GM23338 (cell line): ENCODE measurements around the gene PARP12. TPM values are rescaled to one million over a fixed set of nuclear protein-coding genes. Genes with fewer than 3 reads are reported as not detected.

Experiments
- ATAC-seq: fragments of 200-7000 bp; cut with Tn5 transposase; 3 replicates; pipeline ENCODE4 v1.9.1; 2020
- DNase-seq: peaks from one replicate; pipeline ENCODE4 v3.0.0-alpha.2; 2015; ENCODE audit warnings: low spot score
- H2AFZ ChIP-seq: fragments of 200-600 bp; sonication (generic); 2 replicates; pipeline ENCODE4 v1.8.0; 2016; ENCODE audit warnings: antibody characterized with exemption, mild to moderate bottlenecking, moderate library complexity
- H3F3A ChIP-seq: fragments of 200-600 bp; sonication (generic); replicated peaks from 2 replicates; pipeline ENCODE4 v1.8.0; 2017; ENCODE audit warnings: antibody characterized with exemption, mixed run types, low read depth
- H3K27ac ChIP-seq: fragments of 200-600 bp; sonication (generic); 2 replicates; pipeline ENCODE4 v1.6.1; 2016; ENCODE audit warnings: low read depth
- H3K27me3 ChIP-seq: fragments of 200-600 bp; sonication (generic); 2 replicates; pipeline ENCODE4 v1.8.0; 2016; ENCODE audit warnings: mild to moderate bottlenecking, mixed run types, moderate library complexity; ENCODE audit not compliant: insufficient read depth
- H3K36me3 ChIP-seq: fragments of 200-600 bp; sonication (generic); 2 replicates; pipeline ENCODE4 v1.8.0; 2016; ENCODE audit warnings: mild to moderate bottlenecking; ENCODE audit not compliant: insufficient read depth
- H3K4me1 ChIP-seq: fragments of 200-600 bp; sonication (generic); 2 replicates; pipeline ENCODE4 v1.8.0; 2016; ENCODE audit warnings: mild to moderate bottlenecking, moderate library complexity; ENCODE audit not compliant: insufficient read depth
- H3K4me2 ChIP-seq: fragments of 200-600 bp; sonication (generic); 2 replicates; pipeline ENCODE4 v1.7.1; 2017; ENCODE audit warnings: mixed run types
- H3K4me3 ChIP-seq: fragments of 200-600 bp; sonication (generic); 2 replicates; pipeline ENCODE4 v1.6.1; 2016; ENCODE audit warnings: mixed run types
- H3K79me2 ChIP-seq: fragments of 200-600 bp; sonication (generic); replicated peaks from 2 replicates; pipeline ENCODE4 v1.8.0; 2017; ENCODE audit warnings: mild to moderate bottlenecking; ENCODE audit not compliant: insufficient read depth
- H3K9me2 ChIP-seq: fragments of 200-600 bp; sonication (generic); 2 replicates; pipeline ENCODE4 v1.8.0; 2017; ENCODE audit not compliant: insufficient read depth
- H4K20me1 ChIP-seq: fragments of 200-600 bp; sonication (generic); replicated peaks from 2 replicates; pipeline ENCODE4 v1.8.0; 2017; ENCODE audit warnings: mild to moderate bottlenecking; ENCODE audit not compliant: insufficient read depth
- H3K27ac Mint-ChIP-seq: 2 replicates; pipeline ENCODE4 v1.8.0; 2020; ENCODE audit warnings: inconsistent platforms, mild to moderate bottlenecking, moderate library complexity, mixed read lengths
- H3K27me3 Mint-ChIP-seq: 3 replicates; pipeline ENCODE4 v1.8.0; 2022; ENCODE audit warnings: low read depth, mild to moderate bottlenecking, moderate library complexity, mixed read lengths, inconsistent platforms; ENCODE audit not compliant: insufficient read depth, poor library complexity
- H3K36me3 Mint-ChIP-seq: 3 replicates; pipeline ENCODE4 v1.8.0; 2021; ENCODE audit warnings: low read depth, mild to moderate bottlenecking, inconsistent platforms, moderate library complexity, mixed read lengths
- H3K4me1 Mint-ChIP-seq: 3 replicates; pipeline ENCODE4 v1.8.0; 2020; ENCODE audit warnings: mild to moderate bottlenecking, inconsistent platforms, mixed read lengths
- H3K4me3 Mint-ChIP-seq: 3 replicates; pipeline ENCODE4 v1.8.0; 2021; ENCODE audit warnings: moderate library complexity, mild to moderate bottlenecking, inconsistent platforms, mixed read lengths
- H3K9me3 Mint-ChIP-seq: 3 replicates; pipeline ENCODE4 v1.8.0; 2020; ENCODE audit warnings: moderate library complexity, mild to moderate bottlenecking, inconsistent platforms, mixed read lengths
- CREB1 ChIP-seq: fragments of 250-450 bp; sonication (Bioruptor Pico); IDR thresholded peaks from 2 replicates; pipeline ENCODE4 v1.5.0; 2020; ENCODE audit warnings: low read depth, mild to moderate bottlenecking, moderate library complexity
- EZH2 ChIP-seq: fragments of 200-600 bp; sonication (generic); IDR thresholded peaks from one replicate; pipeline ENCODE4 v1.8.0; 2017; ENCODE audit warnings: antibody characterized with exemption, mild to moderate bottlenecking, low read depth; ENCODE audit not compliant: unreplicated experiment
- EZH2phosphoT487 ChIP-seq: fragments of 200-600 bp; sonication (generic); IDR thresholded peaks from one replicate; pipeline ENCODE4 v1.8.1; 2018; ENCODE audit warnings: antibody characterized with exemption; ENCODE audit not compliant: unreplicated experiment
- JUNB ChIP-seq: IDR thresholded peaks from one replicate; pipeline ENCODE4 v1.6.1; 2016; ENCODE audit warnings: antibody characterized with exemption; ENCODE audit not compliant: unreplicated experiment
- NANOG ChIP-seq: IDR thresholded peaks from 2 replicates; pipeline ENCODE4 v1.6.1; 2016; ENCODE audit warnings: antibody characterized with exemption, borderline replicate concordance
- POLR2AphosphoS5 ChIP-seq: IDR thresholded peaks from 2 replicates; pipeline ENCODE4 v1.6.1; 2016; ENCODE audit warnings: antibody characterized with exemption, low read depth
- STAT1 ChIP-seq: IDR thresholded peaks from one replicate; pipeline ENCODE4 v1.6.1; 2016; ENCODE audit warnings: antibody characterized with exemption; ENCODE audit not compliant: unreplicated experiment
- ZNF114 ChIP-seq: fragments of 250-450 bp; sonication (Bioruptor Pico); IDR thresholded peaks from 2 replicates; pipeline ENCODE4 v1.5.0; 2020; ENCODE audit warnings: mild to moderate bottlenecking, moderate library complexity
- ZNF331 ChIP-seq: fragments of 250-450 bp; sonication (Bioruptor Pico); IDR thresholded peaks from 2 replicates; pipeline ENCODE4 v1.5.0; 2020; ENCODE audit warnings: low read depth, mild to moderate bottlenecking, moderate library complexity
- polyA plus RNA-seq: library from polyadenylated mRNA; unstranded; fragments of >200 nt; fragmentation: Nextera tagmentation; extraction: Ambion mirVana; gene quantifications from 2 replicates; pipeline ENCODE4 v1.2.1, GENCODE V29; 2016
- total RNA-seq: library from RNA; depleted of rRNA; stranded (reverse); fragments of >200 nt; shearing (Covaris generic); gene quantifications from 2 replicates; pipeline ENCODE4 v1.2.3, GENCODE V29; 2014
- TF ChIP-seq, protein P1 (sequence below): fragments of 250-450 bp; sonication (Bioruptor Pico); IDR thresholded peaks from 2 replicates; pipeline ENCODE4 v1.5.0; 2020; ENCODE audit warnings: mild to moderate bottlenecking, moderate library complexity
- TF ChIP-seq, protein P2 (sequence below): IDR thresholded peaks from 2 replicates; pipeline ENCODE4 v1.6.1; 2016; ENCODE audit warnings: antibody characterized with exemption
- TF ChIP-seq, protein P3 (sequence below), 2 experiments: fragments of 200-600 bp in 1 of 2; sonication (generic) in 1 of 2; conservative IDR thresholded peaks; 2 replicates each; pipeline versions ENCODE4 v1.5.1 to v1.6.1; 2016 to 2017; ENCODE audit warnings: antibody characterized with exemption in 2 of 2, low read depth in 2 of 2, mild to moderate bottlenecking in 2 of 2, moderate library complexity in 1 of 2
- TF ChIP-seq, protein P4 (sequence below): IDR thresholded peaks from one replicate; pipeline ENCODE4 v1.6.1; 2018; ENCODE audit warnings: antibody characterized with exemption; ENCODE audit not compliant: unreplicated experiment

PARP12 gene
- total and polyA plus RNA-seq, 2 experiments from 2014 or later = 2.7 to 10.3 TPM

DNA sequence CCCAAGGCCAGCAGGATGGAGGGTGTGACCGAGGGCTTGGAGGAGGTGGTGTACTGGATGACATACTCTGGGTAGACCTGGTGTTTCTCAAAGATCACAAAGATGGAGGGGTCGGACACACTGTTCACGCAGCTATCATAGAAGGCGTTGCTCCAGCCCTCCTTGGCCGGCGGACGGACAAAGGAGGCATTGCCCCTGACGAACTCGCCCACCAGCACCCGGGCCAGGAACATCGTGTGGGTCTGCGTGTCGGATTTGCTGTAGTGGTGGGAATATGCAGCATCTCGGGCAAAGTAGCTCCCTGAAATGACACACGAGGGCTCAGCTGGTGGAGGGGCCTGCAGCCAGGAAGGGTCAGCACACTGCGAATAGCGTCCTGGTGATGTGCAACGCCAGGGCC is 38.2 kb downstream of the PARP12 start:
- no peak for TF ChIP-seq ZNF114 (CRISPR knock-in tag)
- TF ChIP-seq, protein P1, sequence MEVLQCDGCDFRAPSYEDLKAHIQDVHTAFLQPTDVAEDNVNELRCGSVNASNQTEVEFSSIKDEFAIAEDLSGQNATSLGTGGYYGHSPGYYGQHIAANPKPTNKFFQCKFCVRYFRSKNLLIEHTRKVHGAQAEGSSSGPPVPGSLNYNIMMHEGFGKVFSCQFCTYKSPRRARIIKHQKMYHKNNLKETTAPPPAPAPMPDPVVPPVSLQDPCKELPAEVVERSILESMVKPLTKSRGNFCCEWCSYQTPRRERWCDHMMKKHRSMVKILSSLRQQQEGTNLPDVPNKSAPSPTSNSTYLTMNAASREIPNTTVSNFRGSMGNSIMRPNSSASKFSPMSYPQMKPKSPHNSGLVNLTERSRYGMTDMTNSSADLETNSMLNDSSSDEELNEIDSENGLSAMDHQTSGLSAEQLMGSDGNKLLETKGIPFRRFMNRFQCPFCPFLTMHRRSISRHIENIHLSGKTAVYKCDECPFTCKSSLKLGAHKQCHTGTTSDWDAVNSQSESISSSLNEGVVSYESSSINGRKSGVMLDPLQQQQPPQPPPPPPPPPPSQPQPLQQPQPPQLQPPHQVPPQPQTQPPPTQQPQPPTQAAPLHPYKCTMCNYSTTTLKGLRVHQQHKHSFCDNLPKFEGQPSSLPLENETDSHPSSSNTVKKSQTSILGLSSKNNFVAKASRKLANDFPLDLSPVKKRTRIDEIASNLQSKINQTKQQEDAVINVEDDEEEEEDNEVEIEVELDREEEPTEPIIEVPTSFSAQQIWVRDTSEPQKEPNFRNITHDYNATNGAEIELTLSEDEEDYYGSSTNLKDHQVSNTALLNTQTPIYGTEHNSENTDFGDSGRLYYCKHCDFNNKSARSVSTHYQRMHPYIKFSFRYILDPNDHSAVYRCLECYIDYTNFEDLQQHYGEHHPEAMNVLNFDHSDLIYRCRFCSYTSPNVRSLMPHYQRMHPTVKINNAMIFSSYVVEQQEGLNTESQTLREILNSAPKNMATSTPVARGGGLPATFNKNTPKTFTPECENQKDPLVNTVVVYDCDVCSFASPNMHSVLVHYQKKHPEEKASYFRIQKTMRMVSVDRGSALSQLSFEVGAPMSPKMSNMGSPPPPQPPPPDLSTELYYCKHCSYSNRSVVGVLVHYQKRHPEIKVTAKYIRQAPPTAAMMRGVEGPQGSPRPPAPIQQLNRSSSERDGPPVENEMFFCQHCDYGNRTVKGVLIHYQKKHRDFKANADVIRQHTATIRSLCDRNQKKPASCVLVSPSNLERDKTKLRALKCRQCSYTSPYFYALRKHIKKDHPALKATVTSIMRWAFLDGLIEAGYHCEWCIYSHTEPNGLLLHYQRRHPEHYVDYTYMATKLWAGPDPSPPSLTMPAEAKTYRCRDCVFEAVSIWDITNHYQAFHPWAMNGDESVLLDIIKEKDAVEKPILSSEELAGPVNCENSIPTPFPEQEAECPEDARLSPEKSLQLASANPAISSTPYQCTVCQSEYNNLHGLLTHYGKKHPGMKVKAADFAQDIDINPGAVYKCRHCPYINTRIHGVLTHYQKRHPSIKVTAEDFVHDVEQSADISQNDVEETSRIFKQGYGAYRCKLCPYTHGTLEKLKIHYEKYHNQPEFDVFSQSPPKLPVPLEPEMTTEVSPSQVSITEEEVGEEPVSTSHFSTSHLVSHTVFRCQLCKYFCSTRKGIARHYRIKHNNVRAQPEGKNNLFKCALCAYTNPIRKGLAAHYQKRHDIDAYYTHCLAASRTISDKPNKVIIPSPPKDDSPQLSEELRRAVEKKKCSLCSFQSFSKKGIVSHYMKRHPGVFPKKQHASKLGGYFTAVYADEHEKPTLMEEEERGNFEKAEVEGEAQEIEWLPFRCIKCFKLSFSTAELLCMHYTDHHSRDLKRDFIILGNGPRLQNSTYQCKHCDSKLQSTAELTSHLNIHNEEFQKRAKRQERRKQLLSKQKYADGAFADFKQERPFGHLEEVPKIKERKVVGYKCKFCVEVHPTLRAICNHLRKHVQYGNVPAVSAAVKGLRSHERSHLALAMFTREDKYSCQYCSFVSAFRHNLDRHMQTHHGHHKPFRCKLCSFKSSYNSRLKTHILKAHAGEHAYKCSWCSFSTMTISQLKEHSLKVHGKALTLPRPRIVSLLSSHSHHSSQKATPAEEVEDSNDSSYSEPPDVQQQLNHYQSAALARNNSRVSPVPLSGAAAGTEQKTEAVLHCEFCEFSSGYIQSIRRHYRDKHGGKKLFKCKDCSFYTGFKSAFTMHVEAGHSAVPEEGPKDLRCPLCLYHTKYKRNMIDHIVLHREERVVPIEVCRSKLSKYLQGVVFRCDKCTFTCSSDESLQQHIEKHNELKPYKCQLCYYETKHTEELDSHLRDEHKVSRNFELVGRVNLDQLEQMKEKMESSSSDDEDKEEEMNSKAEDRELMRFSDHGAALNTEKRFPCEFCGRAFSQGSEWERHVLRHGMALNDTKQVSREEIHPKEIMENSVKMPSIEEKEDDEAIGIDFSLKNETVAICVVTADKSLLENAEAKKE (CRISPR knock-in tag) = no peak
- no peak for TF ChIP-seq POLR2AphosphoS5
- no peak for TF ChIP-seq EZH2
- no peak for TF ChIP-seq EZH2phosphoT487
- TF ChIP-seq, protein P2, sequence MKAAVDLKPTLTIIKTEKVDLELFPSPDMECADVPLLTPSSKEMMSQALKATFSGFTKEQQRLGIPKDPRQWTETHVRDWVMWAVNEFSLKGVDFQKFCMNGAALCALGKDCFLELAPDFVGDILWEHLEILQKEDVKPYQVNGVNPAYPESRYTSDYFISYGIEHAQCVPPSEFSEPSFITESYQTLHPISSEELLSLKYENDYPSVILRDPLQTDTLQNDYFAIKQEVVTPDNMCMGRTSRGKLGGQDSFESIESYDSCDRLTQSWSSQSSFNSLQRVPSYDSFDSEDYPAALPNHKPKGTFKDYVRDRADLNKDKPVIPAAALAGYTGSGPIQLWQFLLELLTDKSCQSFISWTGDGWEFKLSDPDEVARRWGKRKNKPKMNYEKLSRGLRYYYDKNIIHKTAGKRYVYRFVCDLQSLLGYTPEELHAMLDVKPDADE = no peak
- no peak for TF ChIP-seq JUNB
- no peak for TF ChIP-seq NANOG
- TF ChIP-seq CREB1 (CRISPR knock-in tag) = no peak
- TF ChIP-seq, protein P3, sequence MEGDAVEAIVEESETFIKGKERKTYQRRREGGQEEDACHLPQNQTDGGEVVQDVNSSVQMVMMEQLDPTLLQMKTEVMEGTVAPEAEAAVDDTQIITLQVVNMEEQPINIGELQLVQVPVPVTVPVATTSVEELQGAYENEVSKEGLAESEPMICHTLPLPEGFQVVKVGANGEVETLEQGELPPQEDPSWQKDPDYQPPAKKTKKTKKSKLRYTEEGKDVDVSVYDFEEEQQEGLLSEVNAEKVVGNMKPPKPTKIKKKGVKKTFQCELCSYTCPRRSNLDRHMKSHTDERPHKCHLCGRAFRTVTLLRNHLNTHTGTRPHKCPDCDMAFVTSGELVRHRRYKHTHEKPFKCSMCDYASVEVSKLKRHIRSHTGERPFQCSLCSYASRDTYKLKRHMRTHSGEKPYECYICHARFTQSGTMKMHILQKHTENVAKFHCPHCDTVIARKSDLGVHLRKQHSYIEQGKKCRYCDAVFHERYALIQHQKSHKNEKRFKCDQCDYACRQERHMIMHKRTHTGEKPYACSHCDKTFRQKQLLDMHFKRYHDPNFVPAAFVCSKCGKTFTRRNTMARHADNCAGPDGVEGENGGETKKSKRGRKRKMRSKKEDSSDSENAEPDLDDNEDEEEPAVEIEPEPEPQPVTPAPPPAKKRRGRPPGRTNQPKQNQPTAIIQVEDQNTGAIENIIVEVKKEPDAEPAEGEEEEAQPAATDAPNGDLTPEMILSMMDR (conservative IDR thresholded peaks at IDR 0.05; ENCODE audit: low read depth in 2 of 2) = no peak
- no peak for TF ChIP-seq STAT1
- no peak for TF ChIP-seq ZNF331 (CRISPR knock-in tag)
- TF ChIP-seq, protein P4, sequence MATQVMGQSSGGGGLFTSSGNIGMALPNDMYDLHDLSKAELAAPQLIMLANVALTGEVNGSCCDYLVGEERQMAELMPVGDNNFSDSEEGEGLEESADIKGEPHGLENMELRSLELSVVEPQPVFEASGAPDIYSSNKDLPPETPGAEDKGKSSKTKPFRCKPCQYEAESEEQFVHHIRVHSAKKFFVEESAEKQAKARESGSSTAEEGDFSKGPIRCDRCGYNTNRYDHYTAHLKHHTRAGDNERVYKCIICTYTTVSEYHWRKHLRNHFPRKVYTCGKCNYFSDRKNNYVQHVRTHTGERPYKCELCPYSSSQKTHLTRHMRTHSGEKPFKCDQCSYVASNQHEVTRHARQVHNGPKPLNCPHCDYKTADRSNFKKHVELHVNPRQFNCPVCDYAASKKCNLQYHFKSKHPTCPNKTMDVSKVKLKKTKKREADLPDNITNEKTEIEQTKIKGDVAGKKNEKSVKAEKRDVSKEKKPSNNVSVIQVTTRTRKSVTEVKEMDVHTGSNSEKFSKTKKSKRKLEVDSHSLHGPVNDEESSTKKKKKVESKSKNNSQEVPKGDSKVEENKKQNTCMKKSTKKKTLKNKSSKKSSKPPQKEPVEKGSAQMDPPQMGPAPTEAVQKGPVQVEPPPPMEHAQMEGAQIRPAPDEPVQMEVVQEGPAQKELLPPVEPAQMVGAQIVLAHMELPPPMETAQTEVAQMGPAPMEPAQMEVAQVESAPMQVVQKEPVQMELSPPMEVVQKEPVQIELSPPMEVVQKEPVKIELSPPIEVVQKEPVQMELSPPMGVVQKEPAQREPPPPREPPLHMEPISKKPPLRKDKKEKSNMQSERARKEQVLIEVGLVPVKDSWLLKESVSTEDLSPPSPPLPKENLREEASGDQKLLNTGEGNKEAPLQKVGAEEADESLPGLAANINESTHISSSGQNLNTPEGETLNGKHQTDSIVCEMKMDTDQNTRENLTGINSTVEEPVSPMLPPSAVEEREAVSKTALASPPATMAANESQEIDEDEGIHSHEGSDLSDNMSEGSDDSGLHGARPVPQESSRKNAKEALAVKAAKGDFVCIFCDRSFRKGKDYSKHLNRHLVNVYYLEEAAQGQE = no peak
- Mint-ChIP-seq H3K4me1 (no peaks in the 10 kb centered on the region), H3K4me3 (no peak overlapping the region), H3K9me3 (no peaks in the 10 kb centered on the region), H3K36me3 (no peaks in the 10 kb centered on the region; the same call in 2 of the 3 replicates), H3K27ac (no peak overlapping the region), H3K27me3 (peaks cover 5% of the 10 kb centered on the region)
- Histone ChIP-seq H3K4me3 (no peak overlapping the region), H3K79me2 (no peaks in the 10 kb centered on the region), H3K27ac (no peak overlapping the region), H3K9me2 (no peaks in the 10 kb centered on the region), H3K36me3 (no peaks in the 10 kb centered on the region), H3K27me3 (no peaks in the 10 kb centered on the region), H2AFZ (no peak overlapping the region), H3K4me2 (no peak overlapping the region), H3F3A (no peaks in the 10 kb centered on the region), H4K20me1 (no peaks in the 10 kb centered on the region), H3K4me1 (no peaks in the 10 kb centered on the region)
- ATAC-seq = no peak
- no peak for DNase-seq
